ENCODE data around the gene CD300LB.
A peak's percentile ranks its signal among the peaks of the same experiment; 100 is the strongest.
"Not testable (repeated sequence)": the region's sequence is repeated elsewhere in the genome, so short reads cannot be mapped to it uniquely, and the experiment has no call there.

The CD300LB gene

GRCh38 chr17:74508156-74508555 lies 23.1 kb downstream of the CD300LB start:
- Mint-ChIP-seq H3K27ac (no peak overlapping the region), H3K9me3 (ENCODE audit: low read depth) (no peaks in the 10 kb centered on the region), H3K4me3 (no peak overlapping the region), H3K27me3 (no peaks in the 10 kb centered on the region), H3K4me1 (ENCODE audit: low read depth) (peaks cover 8% of the 10 kb centered on the region), H3K36me3 (no peaks in the 10 kb centered on the region)

GRCh38 chr17:74503949-74504348 lies 27.3 kb downstream of the CD300LB start:
- H3K4me1 Mint-ChIP-seq (ENCODE audit: low read depth); H3K27me3 Mint-ChIP-seq; H3K27ac Mint-ChIP-seq; H3K36me3 Mint-ChIP-seq; H3K9me3 Mint-ChIP-seq (ENCODE audit: low read depth); H3K4me3 Mint-ChIP-seq: not testable (repeated sequence)

- H3K36me3 Mint-ChIP-seq = no peaks in the 10 kb centered on the region
- no peaks in the 10 kb centered on the region for H3K27me3 Mint-ChIP-seq
- H3K4me3 Mint-ChIP-seq = no peak overlapping the region
- no peaks in the 10 kb centered on the region for H3K9me3 Mint-ChIP-seq (ENCODE audit: low read depth)
- H3K27ac Mint-ChIP-seq = no peak overlapping the region
- H3K4me1 Mint-ChIP-seq (ENCODE audit: low read depth) = no peaks in the 10 kb centered on the region
These were observed 28.4 kb downstream of the CD300LB start for GRCh38 chr17:74502861-74503260.

GRCh38 chr17:74499992-74500391 lies 31.3 kb downstream of the CD300LB start:
- Mint-ChIP-seq H3K4me1 (ENCODE audit: low read depth) (no peaks in the 10 kb centered on the region), H3K36me3 (no peaks in the 10 kb centered on the region), H3K4me3 (no peak overlapping the region), H3K27me3 (peaks cover 1% of the 10 kb centered on the region), H3K9me3 (ENCODE audit: low read depth) (no peaks in the 10 kb centered on the region), H3K27ac (no peak overlapping the region)

- Mint-ChIP-seq H3K27me3 (peaks cover 1% of the 10 kb centered on the region), H3K36me3 (no peaks in the 10 kb centered on the region), H3K4me3 (no peak overlapping the region), H3K9me3 (ENCODE audit: low read depth) (no peaks in the 10 kb centered on the region), H3K4me1 (ENCODE audit: low read depth) (no peaks in the 10 kb centered on the region), H3K27ac (no peak overlapping the region)
These were observed 33.8 kb downstream of the CD300LB start for GRCh38 chr17:74497471-74497870.

- peaks cover 5% of the 10 kb centered on the region for H3K36me3 Mint-ChIP-seq
- no peaks in the 10 kb centered on the region for H3K4me1 Mint-ChIP-seq (ENCODE audit: low read depth)
- no peak overlapping the region for H3K27ac Mint-ChIP-seq
- peaks cover 1% of the 10 kb centered on the region for H3K27me3 Mint-ChIP-seq
- no peak overlapping the region for H3K4me3 Mint-ChIP-seq
- H3K9me3 Mint-ChIP-seq (ENCODE audit: low read depth) = no peaks in the 10 kb centered on the region
These were observed 37.9 kb downstream of the CD300LB start for GRCh38 chr17:74493331-74493833.

GRCh38 chr17:74491626-74492025 lies 39.6 kb downstream of the CD300LB start:
- H3K4me3 Mint-ChIP-seq = no peak overlapping the region
- H3K27me3 Mint-ChIP-seq = no peaks in the 10 kb centered on the region
- peaks cover 7% of the 10 kb centered on the region for H3K36me3 Mint-ChIP-seq
- no peak overlapping the region for H3K27ac Mint-ChIP-seq
- H3K4me1 Mint-ChIP-seq (ENCODE audit: low read depth) = no peaks in the 10 kb centered on the region
- no peaks in the 10 kb centered on the region for H3K9me3 Mint-ChIP-seq (ENCODE audit: low read depth)

GRCh38 chr17:74490716-74491115 lies 40.6 kb downstream of the CD300LB start:
- H3K27ac Mint-ChIP-seq = no peak overlapping the region
- no peaks in the 10 kb centered on the region for H3K9me3 Mint-ChIP-seq (ENCODE audit: low read depth)
- H3K4me1 Mint-ChIP-seq (ENCODE audit: low read depth) = no peaks in the 10 kb centered on the region
- peaks cover 7% of the 10 kb centered on the region for H3K36me3 Mint-ChIP-seq
- no peaks in the 10 kb centered on the region for H3K27me3 Mint-ChIP-seq
- H3K4me3 Mint-ChIP-seq = no peak overlapping the region

- not testable (repeated sequence) for H3K4me3 Mint-ChIP-seq; H3K9me3 Mint-ChIP-seq (ENCODE audit: low read depth); H3K27ac Mint-ChIP-seq; H3K36me3 Mint-ChIP-seq; H3K27me3 Mint-ChIP-seq; H3K4me1 Mint-ChIP-seq (ENCODE audit: low read depth)
These were observed 43.0 kb downstream of the CD300LB start for GRCh38 chr17:74488276-74488675.

GRCh38 chr17:74485841-74486240 lies 45.4 kb downstream of the CD300LB start:
- H3K27me3 Mint-ChIP-seq = no peaks in the 10 kb centered on the region
- H3K36me3 Mint-ChIP-seq = peaks cover 7% of the 10 kb centered on the region
- no peaks in the 10 kb centered on the region for H3K9me3 Mint-ChIP-seq (ENCODE audit: low read depth)
- no peak overlapping the region for H3K27ac Mint-ChIP-seq
- peaks cover 2% of the 10 kb centered on the region for H3K4me1 Mint-ChIP-seq (ENCODE audit: low read depth)
- no peak overlapping the region for H3K4me3 Mint-ChIP-seq

GRCh38 chr17:74485022-74485743 lies 46.1 kb downstream of the CD300LB start:
- no peaks in the 10 kb centered on the region for H3K27me3 Mint-ChIP-seq
- no peak overlapping the region for H3K4me3 Mint-ChIP-seq
- H3K9me3 Mint-ChIP-seq (ENCODE audit: low read depth) = no peaks in the 10 kb centered on the region
- H3K36me3 Mint-ChIP-seq = peaks cover 7% of the 10 kb centered on the region
- no peak overlapping the region for H3K27ac Mint-ChIP-seq
- H3K4me1 Mint-ChIP-seq (ENCODE audit: low read depth) = peaks cover 7% of the 10 kb centered on the region

GRCh38 chr17:74484066-74484465 lies 47.2 kb downstream of the CD300LB start:
- Mint-ChIP-seq H3K27me3 (no peaks in the 10 kb centered on the region), H3K4me3 (no peak overlapping the region), H3K27ac (no peak overlapping the region), H3K4me1 (ENCODE audit: low read depth) (peaks cover 18% of the 10 kb centered on the region), H3K9me3 (ENCODE audit: low read depth) (no peaks in the 10 kb centered on the region), H3K36me3 (peaks cover 4% of the 10 kb centered on the region)

GRCh38 chr17:74481621-74482020 lies 49.7 kb downstream of the CD300LB start:
- H3K27me3 Mint-ChIP-seq = no peaks in the 10 kb centered on the region
- peaks cover 37% of the 10 kb centered on the region for H3K4me1 Mint-ChIP-seq (ENCODE audit: low read depth)
- no peak overlapping the region for H3K4me3 Mint-ChIP-seq
- peaks cover under 1% of the 10 kb centered on the region for H3K36me3 Mint-ChIP-seq
- H3K27ac Mint-ChIP-seq = no peak overlapping the region
- no peaks in the 10 kb centered on the region for H3K9me3 Mint-ChIP-seq (ENCODE audit: low read depth)

GRCh38 chr17:74480290-74480689 lies 51.0 kb downstream of the CD300LB start:
- Mint-ChIP-seq H3K27ac (no peak overlapping the region), H3K36me3 (peaks cover 7% of the 10 kb centered on the region), H3K27me3 (no peaks in the 10 kb centered on the region), H3K4me3 (no peak overlapping the region), H3K9me3 (ENCODE audit: low read depth) (no peaks in the 10 kb centered on the region), H3K4me1 (ENCODE audit: low read depth) (peaks cover 38% of the 10 kb centered on the region)

- Mint-ChIP-seq H3K4me3 (peak overlapping the region; percentile 65), H3K27ac (peak overlapping the region; percentile 81), H3K36me3 (peaks cover 10% of the 10 kb centered on the region), H3K4me1 (ENCODE audit: low read depth) (peaks cover 52% of the 10 kb centered on the region), H3K27me3 (no peaks in the 10 kb centered on the region), H3K9me3 (ENCODE audit: low read depth) (no peaks in the 10 kb centered on the region)
These were observed 52.7 kb downstream of the CD300LB start for GRCh38 chr17:74478420-74479100.

Data from activated naive CD8-positive, alpha-beta T cell (primary cell).